IPS-NIHi7 (cell line): ENCODE measurements around the gene COTL1.

Experiments
- DNase-seq: peaks from one replicate; pipeline ENCODE4 v3.0.0; 2012; ENCODE audit warnings: mixed read lengths; ENCODE audit errors: extremely low spot score

Gene COTL1

GRCh38 chr16:84617791-84618580 is at the start of gene COTL1:
Gene COTL1 (minus strand): TSS chr16:84618078. CDS start chr16:84617914, 164 bp downstream.
- DNase-seq: peak; percentile 94

GRCh38 chr16:84665843-84666242 is 48.0 kb upstream of the COTL1 start:
- DNase-seq: no peak

GRCh38 chr16:84665359-84665758 is 47.5 kb upstream of the COTL1 start:
- no peak for DNase-seq

GRCh38 chr16:84663433-84664101 is 45.7 kb upstream of the COTL1 start:
- DNase-seq: no peak

- DNase-seq: no peak
Measured at GRCh38 chr16:84662471-84662870, 44.6 kb upstream of the COTL1 start.

GRCh38 chr16:84661418-84662060 is 43.7 kb upstream of the COTL1 start:
- DNase-seq: no peak

- no peak for DNase-seq
Measured at GRCh38 chr16:84660973-84661372, 43.1 kb upstream of the COTL1 start.

GRCh38 chr16:84659656-84660300 is 41.9 kb upstream of the COTL1 start:
- no peak for DNase-seq

- no peak for DNase-seq
Measured at GRCh38 chr16:84658690-84659089, 40.8 kb upstream of the COTL1 start.

GRCh38 chr16:84657229-84657837 is 39.5 kb upstream of the COTL1 start:
- DNase-seq: no peak

GRCh38 chr16:84656649-84657048 is 38.8 kb upstream of the COTL1 start:
- no peak for DNase-seq

- no peak for DNase-seq
Measured at GRCh38 chr16:84654998-84655397, 37.1 kb upstream of the COTL1 start.

- DNase-seq: no peak
Measured at GRCh38 chr16:84654238-84654637, 36.4 kb upstream of the COTL1 start.

- DNase-seq: no peak
Measured at GRCh38 chr16:84652566-84652965, 34.7 kb upstream of the COTL1 start.

- no peak for DNase-seq
Measured at GRCh38 chr16:84650062-84650991, 32.4 kb upstream of the COTL1 start.

- DNase-seq: no peak
Measured at GRCh38 chr16:84649511-84649861, 31.6 kb upstream of the COTL1 start.

- peak; percentile 78 for DNase-seq
Measured at GRCh38 chr16:84648595-84649510, 31.0 kb upstream of the COTL1 start.

- peak; percentile 93 for DNase-seq
Measured at GRCh38 chr16:84647828-84648594, 30.1 kb upstream of the COTL1 start, which contains the start of gene KLHL36. Gene KLHL36 (plus strand): TSS chr16:84648511. CDS start chr16:84650868, 2,357 bp downstream.

- no peak for DNase-seq
Measured at GRCh38 chr16:84643674-84644073, 25.8 kb upstream of the COTL1 start.
